ENCODE measurements around the gene ZNF853.

ZNF853 gene

GRCh38 chr7:6639032-6639431 lies 23.6 kb downstream of the ZNF853 start:
- no peaks in the 10 kb centered on the region for H3K36me3 ChIP-seq (ENCODE audit: insufficient read depth, low read length)
- H3K9me3 ChIP-seq (ENCODE audit: control insufficient read depth, insufficient read depth, low read length) = no peaks in the 10 kb centered on the region
- H3K9ac ChIP-seq (ENCODE audit: low read depth, low read length) = no peak overlapping the region
- H3K4me1 ChIP-seq (ENCODE audit: insufficient read depth, low read length) = no peaks in the 10 kb centered on the region

GRCh38 chr7:6639627-6640026 lies 24.2 kb downstream of the ZNF853 start:
- peaks cover 4% of the 10 kb centered on the region; the same call in 1 of the 2 replicates for H3K36me3 ChIP-seq (ENCODE audit: insufficient read depth, low read length)
- no peak overlapping the region for H3K9ac ChIP-seq (ENCODE audit: low read depth, low read length)
- no peaks in the 10 kb centered on the region for H3K9me3 ChIP-seq (ENCODE audit: control insufficient read depth, insufficient read depth, low read length)
- no peaks in the 10 kb centered on the region for H3K4me1 ChIP-seq (ENCODE audit: insufficient read depth, low read length)

- no peaks in the 10 kb centered on the region for H3K9me3 ChIP-seq (ENCODE audit: control insufficient read depth, insufficient read depth, low read length)
- no peak overlapping the region; the same call in 1 of the 2 replicates for H3K9ac ChIP-seq (ENCODE audit: low read depth, low read length)
- H3K36me3 ChIP-seq (ENCODE audit: insufficient read depth, low read length) = peaks cover 6% of the 10 kb centered on the region; the same call in 1 of the 2 replicates
- no peaks in the 10 kb centered on the region for H3K4me1 ChIP-seq (ENCODE audit: insufficient read depth, low read length)
Measured at GRCh38 chr7:6640246-6640721, 24.9 kb downstream of the ZNF853 start.

GRCh38 chr7:6641305-6642035 lies 26.1 kb downstream of the ZNF853 start:
- Histone ChIP-seq H3K4me1 (ENCODE audit: insufficient read depth, low read length) (no peaks in the 10 kb centered on the region), H3K36me3 (ENCODE audit: insufficient read depth, low read length) (peaks cover 6% of the 10 kb centered on the region; the same call in 1 of the 2 replicates), H3K9ac (ENCODE audit: low read depth, low read length) (no peak overlapping the region)

GRCh38 chr7:6642239-6642839 lies 26.9 kb downstream of the ZNF853 start:
- no peak overlapping the region for H3K9ac ChIP-seq (ENCODE audit: low read depth, low read length)
- H3K4me1 ChIP-seq (ENCODE audit: insufficient read depth, low read length) = no peaks in the 10 kb centered on the region
- peaks cover 6% of the 10 kb centered on the region; the same call in 1 of the 2 replicates for H3K36me3 ChIP-seq (ENCODE audit: insufficient read depth, low read length)
- no peaks in the 10 kb centered on the region for H3K9me3 ChIP-seq (ENCODE audit: control insufficient read depth, insufficient read depth, low read length)

More at GRCh38 chr7:6641305-6642035, 26.1 kb downstream of the ZNF853 start:
- H3K9me3 ChIP-seq (ENCODE audit: control insufficient read depth, insufficient read depth, low read length) = no peaks in the 10 kb centered on the region

GRCh38 chr7:6642861-6643640 lies 27.6 kb downstream of the ZNF853 start:
- H3K9me3 ChIP-seq (ENCODE audit: control insufficient read depth, insufficient read depth, low read length) = no peaks in the 10 kb centered on the region
- H3K36me3 ChIP-seq (ENCODE audit: insufficient read depth, low read length) = peaks cover 6% of the 10 kb centered on the region; the same call in 1 of the 2 replicates
- H3K9ac ChIP-seq (ENCODE audit: low read depth, low read length) = no peak overlapping the region
- H3K4me1 ChIP-seq (ENCODE audit: insufficient read depth, low read length) = no peaks in the 10 kb centered on the region

GRCh38 chr7:6643915-6644625 lies 28.7 kb downstream of the ZNF853 start:
- H3K36me3 ChIP-seq (ENCODE audit: insufficient read depth, low read length) = peaks cover 6% of the 10 kb centered on the region; the same call in 1 of the 2 replicates

GRCh38 chr7:6644728-6645127 lies 29.3 kb downstream of the ZNF853 start:
- Histone ChIP-seq H3K4me1 (ENCODE audit: insufficient read depth, low read length) (no peaks in the 10 kb centered on the region), H3K9me3 (ENCODE audit: control insufficient read depth, insufficient read depth, low read length) (no peaks in the 10 kb centered on the region), H3K9ac (ENCODE audit: low read depth, low read length) (no peak overlapping the region), H3K36me3 (ENCODE audit: insufficient read depth, low read length) (peaks cover 6% of the 10 kb centered on the region; the same call in 1 of the 2 replicates)

More at GRCh38 chr7:6643915-6644625, 28.7 kb downstream of the ZNF853 start:
- no peaks in the 10 kb centered on the region for H3K9me3 ChIP-seq (ENCODE audit: control insufficient read depth, insufficient read depth, low read length)
- H3K9ac ChIP-seq (ENCODE audit: low read depth, low read length) = no peak overlapping the region
- H3K4me1 ChIP-seq (ENCODE audit: insufficient read depth, low read length) = no peaks in the 10 kb centered on the region

GRCh38 chr7:6646465-6646864 lies 31.1 kb downstream of the ZNF853 start:
- Histone ChIP-seq H3K9ac (ENCODE audit: low read depth, low read length) (no peak overlapping the region), H3K9me3 (ENCODE audit: control insufficient read depth, insufficient read depth, low read length) (no peaks in the 10 kb centered on the region), H3K4me1 (ENCODE audit: insufficient read depth, low read length) (no peaks in the 10 kb centered on the region), H3K36me3 (ENCODE audit: insufficient read depth, low read length) (peaks cover 6% of the 10 kb centered on the region; the same call in 1 of the 2 replicates)

- Histone ChIP-seq H3K9ac (ENCODE audit: low read depth, low read length) (no peak overlapping the region), H3K36me3 (ENCODE audit: insufficient read depth, low read length) (peaks cover 6% of the 10 kb centered on the region; the same call in 1 of the 2 replicates), H3K9me3 (ENCODE audit: control insufficient read depth, insufficient read depth, low read length) (no peaks in the 10 kb centered on the region), H3K4me1 (ENCODE audit: insufficient read depth, low read length) (no peaks in the 10 kb centered on the region)
Measured at GRCh38 chr7:6647080-6647479, 31.7 kb downstream of the ZNF853 start.

- Histone ChIP-seq H3K9me3 (ENCODE audit: control insufficient read depth, insufficient read depth, low read length) (no peaks in the 10 kb centered on the region), H3K4me1 (ENCODE audit: insufficient read depth, low read length) (no peaks in the 10 kb centered on the region), H3K9ac (ENCODE audit: low read depth, low read length) (no peak overlapping the region), H3K36me3 (ENCODE audit: insufficient read depth, low read length) (peaks cover 6% of the 10 kb centered on the region; the same call in 1 of the 2 replicates)
Measured at GRCh38 chr7:6647541-6647940, 32.1 kb downstream of the ZNF853 start.

- Histone ChIP-seq H3K9me3 (ENCODE audit: control insufficient read depth, insufficient read depth, low read length) (no peaks in the 10 kb centered on the region), H3K4me1 (ENCODE audit: insufficient read depth, low read length) (no peaks in the 10 kb centered on the region), H3K36me3 (ENCODE audit: insufficient read depth, low read length) (peaks cover 6% of the 10 kb centered on the region; the same call in 1 of the 2 replicates), H3K9ac (ENCODE audit: low read depth, low read length) (no peak overlapping the region)
Measured at GRCh38 chr7:6648066-6648814, 32.8 kb downstream of the ZNF853 start.

- H3K9ac ChIP-seq (ENCODE audit: low read depth, low read length) = no peak overlapping the region
- H3K4me1 ChIP-seq (ENCODE audit: insufficient read depth, low read length) = no peaks in the 10 kb centered on the region
- H3K36me3 ChIP-seq (ENCODE audit: insufficient read depth, low read length) = peaks cover 6% of the 10 kb centered on the region; the same call in 1 of the 2 replicates
- H3K9me3 ChIP-seq (ENCODE audit: control insufficient read depth, insufficient read depth, low read length) = no peaks in the 10 kb centered on the region
Measured at GRCh38 chr7:6648815-6649104, 33.4 kb downstream of the ZNF853 start.

Data from ES-I3 (cell line).